GM21717 (cell line): ENCODE data around the gene OXTR.

Source experiments
- ATAC-seq: cut with Tn5 transposase; IDR thresholded peaks from one replicate; pipeline ENCODE4 v1.9.1; 2021; ENCODE audit warnings: mild to moderate bottlenecking, moderate library complexity; ENCODE audit not compliant: unreplicated experiment

OXTR gene

GRCh38 chr3:8713901-8714759 lies 55.3 kb downstream of the OXTR start:
- no peak for ATAC-seq

DNA sequence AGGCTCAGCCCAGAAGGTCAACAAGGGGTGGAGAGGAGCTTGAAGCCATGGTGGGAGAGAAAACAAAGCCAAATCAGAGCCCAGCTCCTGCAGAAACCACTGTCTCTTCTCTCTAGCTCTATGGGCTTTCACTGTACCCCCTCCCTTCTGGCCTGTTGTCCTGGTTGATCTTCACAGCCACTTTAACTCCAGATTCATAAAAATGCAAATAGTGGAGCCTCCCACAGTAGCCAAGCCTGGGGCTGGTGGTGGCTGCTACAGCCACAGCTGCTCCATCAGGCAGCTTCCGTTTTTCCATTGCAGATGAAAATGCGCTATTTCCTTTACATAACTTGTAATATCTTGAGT lies 56.5 kb downstream of the OXTR start:
- ATAC-seq: no peak

DNA sequence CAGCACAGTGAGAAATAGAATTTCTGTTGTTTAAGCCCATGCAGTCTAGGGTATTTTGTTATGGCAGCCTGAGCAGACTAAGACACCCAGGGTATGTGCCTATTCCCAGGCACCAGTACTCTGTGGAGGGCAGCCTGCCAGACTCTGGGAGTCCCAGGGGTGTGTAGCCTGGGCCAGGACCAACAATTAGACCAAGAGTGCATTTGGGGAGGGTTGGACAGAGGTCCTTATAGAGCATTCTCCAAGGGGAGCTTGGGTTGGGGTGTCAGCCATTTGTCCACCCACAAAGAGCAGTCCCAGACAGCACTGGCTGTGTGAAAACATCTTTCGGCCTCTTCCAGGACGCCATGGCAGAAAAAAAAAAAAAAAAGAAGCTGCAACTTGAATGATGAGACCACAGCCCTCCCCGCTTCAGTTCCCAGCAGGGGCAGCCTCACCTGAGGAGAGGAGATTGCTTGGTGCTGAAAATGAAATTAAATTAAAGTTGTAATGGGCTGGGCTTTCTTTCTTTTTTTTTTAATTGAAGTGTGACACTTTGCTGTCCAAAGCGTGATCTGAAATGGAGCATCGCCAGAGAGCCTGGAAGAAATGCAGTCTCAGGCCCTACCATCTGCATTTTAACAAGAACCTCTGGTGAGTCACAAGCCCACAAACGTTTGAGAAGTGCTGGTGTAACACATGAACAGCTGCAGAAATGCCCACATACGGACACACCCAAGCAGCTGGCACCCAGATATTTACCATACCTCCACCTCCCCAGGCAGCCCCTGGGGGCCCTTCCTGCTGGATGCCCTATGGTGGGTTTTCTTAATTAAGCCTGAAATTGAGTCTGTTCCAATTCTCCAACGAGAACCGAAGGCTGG lies 57.1 kb downstream of the OXTR start:
- no peak for ATAC-seq

GRCh38 chr3:8709801-8710507 lies 59.5 kb downstream of the OXTR start:
- no peak for ATAC-seq

- ATAC-seq: no peak
Observed at GRCh38 chr3:8709287-8709686, 60.1 kb downstream of the OXTR start.

DNA sequence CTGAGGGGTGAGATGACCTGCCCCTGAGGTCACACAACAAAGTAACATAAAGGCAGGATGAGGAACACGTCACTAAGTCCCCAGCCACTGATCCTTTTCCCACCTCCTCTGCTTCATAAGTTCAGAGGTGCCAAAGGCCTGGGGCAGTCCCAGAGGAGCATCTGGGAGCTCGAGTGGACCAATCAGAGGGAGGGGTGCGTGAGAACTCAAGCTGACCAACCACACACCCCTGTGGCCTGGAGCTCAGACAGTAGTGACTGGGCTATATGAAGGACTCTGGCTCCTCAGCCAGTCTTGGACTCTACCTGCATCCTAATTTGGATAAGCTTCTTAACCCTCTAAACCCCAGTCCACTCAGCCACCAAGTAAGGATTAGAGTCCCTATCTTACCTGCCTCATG lies 63.8 kb downstream of the OXTR start:
- ATAC-seq: no peak

- no peak for ATAC-seq
Observed at GRCh38 chr3:8702560-8702959, 66.9 kb downstream of the OXTR start.
